SH-SY5Y (cell line): Measurements from ENCODE around the gene TMEM132C.

Experiments
- GATA2 ChIP-seq: IDR thresholded peaks from 2 replicates; pipeline ENCODE4 v1.6.1; 2011; ENCODE audit warnings: mild to moderate bottlenecking, low read depth, low read length
- GATA3 ChIP-seq: IDR thresholded peaks from 2 replicates; pipeline ENCODE4 v1.6.1; 2011; ENCODE audit warnings: low read depth, mild to moderate bottlenecking, low read length, moderate library complexity

The TMEM132C gene

GRCh38 chr12:128314611-128315010 is 47.6 kb downstream of the TMEM132C start:
- TF ChIP-seq GATA2, result no peak
- TF ChIP-seq GATA3, result no peak

GRCh38 chr12:128316078-128316477 is 49.1 kb downstream of the TMEM132C start:
- TF ChIP-seq GATA2 (no peak), GATA3 (no peak)

GRCh38 chr12:128316973-128317526 is 50.1 kb downstream of the TMEM132C start:
- no peak for TF ChIP-seq GATA3
- no peak for TF ChIP-seq GATA2

GRCh38 chr12:128318341-128318740 is 51.4 kb downstream of the TMEM132C start:
- no peak for TF ChIP-seq GATA3
- TF ChIP-seq GATA2, result no peak

- TF ChIP-seq GATA3 (no peak), GATA2 (no peak)
Measured at GRCh38 chr12:128318946-128319345, 52.0 kb downstream of the TMEM132C start.

GRCh38 chr12:128322341-128322740 is 55.4 kb downstream of the TMEM132C start:
- no peak for TF ChIP-seq GATA2
- TF ChIP-seq GATA3, result no peak

- TF ChIP-seq GATA2 (no peak), GATA3 (no peak)
Measured at GRCh38 chr12:128323145-128323920, 56.4 kb downstream of the TMEM132C start.

GRCh38 chr12:128325646-128326045 is 58.7 kb downstream of the TMEM132C start:
- TF ChIP-seq GATA3 (no peak), GATA2 (no peak)

GRCh38 chr12:128326406-128326805 is 59.4 kb downstream of the TMEM132C start:
- no peak for TF ChIP-seq GATA2
- no peak for TF ChIP-seq GATA3

GRCh38 chr12:128328961-128329360 is 62.0 kb downstream of the TMEM132C start:
- TF ChIP-seq GATA3 (no peak), GATA2 (no peak)

GRCh38 chr12:128336204-128337070 is 69.5 kb downstream of the TMEM132C start:
- TF ChIP-seq GATA3 (no peak), GATA2 (no peak)

GRCh38 chr12:128337071-128337345 is 70.0 kb downstream of the TMEM132C start:
- no peak for TF ChIP-seq GATA2
- TF ChIP-seq GATA3, result no peak

- no peak for TF ChIP-seq GATA2
- no peak for TF ChIP-seq GATA3
Measured at GRCh38 chr12:128337431-128338170, 70.6 kb downstream of the TMEM132C start.

- TF ChIP-seq GATA3 (no peak), GATA2 (no peak)
Measured at GRCh38 chr12:128338386-128339125, 71.6 kb downstream of the TMEM132C start.
